ENCODE results near the gene EHBP1L1. TPM values are rescaled to one million over a fixed set of nuclear protein-coding genes. Genes with fewer than 3 reads are reported as not detected.

The EHBP1L1 gene
- total and polyA plus RNA-seq, 2 of the 13 experiments (the other 11 are each of a cell fraction or from before 2014, with no cell fraction given) = 8.3 to 10.6 TPM

DNA sequence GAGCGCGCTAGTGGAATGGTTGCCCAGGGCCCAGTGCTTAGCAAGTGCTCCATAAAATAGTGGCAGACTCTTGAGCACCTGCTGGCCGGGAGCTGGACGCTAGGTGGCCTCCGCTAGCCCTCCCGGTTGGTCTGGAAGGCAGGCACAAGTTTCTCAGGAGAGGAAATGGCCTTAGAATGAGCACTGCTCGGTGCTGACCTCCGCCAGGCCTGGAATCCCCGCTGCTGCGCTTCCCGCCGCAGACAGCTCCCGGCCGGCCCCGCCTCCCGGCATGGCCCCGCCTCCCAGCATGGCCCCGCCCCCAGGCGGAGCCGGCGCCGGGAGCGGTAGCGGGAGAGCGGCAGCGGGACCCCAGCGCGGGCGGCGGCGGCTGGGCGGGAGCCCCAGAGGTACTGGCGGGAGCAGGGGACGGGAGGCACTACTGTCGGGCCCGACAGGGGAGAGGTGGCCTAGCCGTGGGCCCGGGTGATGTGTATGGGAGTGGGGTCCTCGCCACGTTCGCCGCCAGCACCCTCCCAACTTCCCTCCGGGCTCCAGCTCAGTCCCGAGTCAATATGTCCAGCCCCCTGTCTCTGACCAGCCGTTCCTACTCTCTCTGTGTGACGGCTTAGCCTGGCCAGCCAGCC, 62.1 kb downstream of the EHBP1L1 start, which contains the start of gene SIPA1 (continued):
- TF ChIP-seq ZFY (CRISPR knock-in tag; IDR thresholded peaks at IDR 0.05) (peak; percentile 13; the same call in 1 of the 2 replicates), PHB2 (IDR thresholded peaks at IDR 0.05; ENCODE audit: partially characterized antibody) (no peak), ETS1 (CRISPR knock-in tag; IDR thresholded peaks at IDR 0.05) (no peak), ZNF441 (CRISPR knock-in tag; IDR thresholded peaks at IDR 0.05; ENCODE audit: borderline replicate concordance) (no peak), E2F1 (CRISPR knock-in tag; IDR thresholded peaks at IDR 0.05) (no peak), MIER3 (CRISPR knock-in tag; IDR thresholded peaks at IDR 0.05; ENCODE audit: borderline replicate concordance) (no peak), PLRG1 (conservative IDR thresholded peaks at IDR 0.05) (no peak), SIN3A (IDR thresholded peaks at IDR 0.05; ENCODE audit: borderline replicate concordance, low read depth, low read length) (peak; percentile 71; the same call in 1 of the 2 replicates), KLF16 (CRISPR knock-in tag; IDR thresholded peaks at IDR 0.05) (no peak), ZBTB21 (CRISPR knock-in tag; IDR thresholded peaks at IDR 0.05) (no peak), AKAP8 (CRISPR knock-in tag; IDR thresholded peaks at IDR 0.05) (peak; percentile 33; the same call in 1 of the 2 replicates), CBFB (CRISPR knock-in tag; IDR thresholded peaks at IDR 0.05) (peak; percentile 47; the same call in 1 of the 2 replicates), CSRNP1 (CRISPR knock-in tag; IDR thresholded peaks at IDR 0.05) (peak; percentile 78; the same call in 1 of the 2 replicates), ZNF253 (CRISPR knock-in tag; IDR thresholded peaks at IDR 0.05; ENCODE audit: borderline replicate concordance) (no peak), ZNF205 (CRISPR knock-in tag; IDR thresholded peaks at IDR 0.05) (no peak), FOXA3 (CRISPR knock-in tag; IDR thresholded peaks at IDR 0.05) (no peak), FOSL2 (CRISPR knock-in tag; IDR thresholded peaks at IDR 0.05) (no peak)
- TF ChIP-seq, protein P1, sequence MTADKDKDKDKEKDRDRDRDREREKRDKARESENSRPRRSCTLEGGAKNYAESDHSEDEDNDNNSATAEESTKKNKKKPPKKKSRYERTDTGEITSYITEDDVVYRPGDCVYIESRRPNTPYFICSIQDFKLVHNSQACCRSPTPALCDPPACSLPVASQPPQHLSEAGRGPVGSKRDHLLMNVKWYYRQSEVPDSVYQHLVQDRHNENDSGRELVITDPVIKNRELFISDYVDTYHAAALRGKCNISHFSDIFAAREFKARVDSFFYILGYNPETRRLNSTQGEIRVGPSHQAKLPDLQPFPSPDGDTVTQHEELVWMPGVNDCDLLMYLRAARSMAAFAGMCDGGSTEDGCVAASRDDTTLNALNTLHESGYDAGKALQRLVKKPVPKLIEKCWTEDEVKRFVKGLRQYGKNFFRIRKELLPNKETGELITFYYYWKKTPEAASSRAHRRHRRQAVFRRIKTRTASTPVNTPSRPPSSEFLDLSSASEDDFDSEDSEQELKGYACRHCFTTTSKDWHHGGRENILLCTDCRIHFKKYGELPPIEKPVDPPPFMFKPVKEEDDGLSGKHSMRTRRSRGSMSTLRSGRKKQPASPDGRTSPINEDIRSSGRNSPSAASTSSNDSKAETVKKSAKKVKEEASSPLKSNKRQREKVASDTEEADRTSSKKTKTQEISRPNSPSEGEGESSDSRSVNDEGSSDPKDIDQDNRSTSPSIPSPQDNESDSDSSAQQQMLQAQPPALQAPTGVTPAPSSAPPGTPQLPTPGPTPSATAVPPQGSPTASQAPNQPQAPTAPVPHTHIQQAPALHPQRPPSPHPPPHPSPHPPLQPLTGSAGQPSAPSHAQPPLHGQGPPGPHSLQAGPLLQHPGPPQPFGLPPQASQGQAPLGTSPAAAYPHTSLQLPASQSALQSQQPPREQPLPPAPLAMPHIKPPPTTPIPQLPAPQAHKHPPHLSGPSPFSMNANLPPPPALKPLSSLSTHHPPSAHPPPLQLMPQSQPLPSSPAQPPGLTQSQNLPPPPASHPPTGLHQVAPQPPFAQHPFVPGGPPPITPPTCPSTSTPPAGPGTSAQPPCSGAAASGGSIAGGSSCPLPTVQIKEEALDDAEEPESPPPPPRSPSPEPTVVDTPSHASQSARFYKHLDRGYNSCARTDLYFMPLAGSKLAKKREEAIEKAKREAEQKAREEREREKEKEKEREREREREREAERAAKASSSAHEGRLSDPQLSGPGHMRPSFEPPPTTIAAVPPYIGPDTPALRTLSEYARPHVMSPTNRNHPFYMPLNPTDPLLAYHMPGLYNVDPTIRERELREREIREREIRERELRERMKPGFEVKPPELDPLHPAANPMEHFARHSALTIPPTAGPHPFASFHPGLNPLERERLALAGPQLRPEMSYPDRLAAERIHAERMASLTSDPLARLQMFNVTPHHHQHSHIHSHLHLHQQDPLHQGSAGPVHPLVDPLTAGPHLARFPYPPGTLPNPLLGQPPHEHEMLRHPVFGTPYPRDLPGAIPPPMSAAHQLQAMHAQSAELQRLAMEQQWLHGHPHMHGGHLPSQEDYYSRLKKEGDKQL (CRISPR knock-in tag; IDR thresholded peaks at IDR 0.05; ENCODE audit: low read depth) = no peak

Measured in HepG2 (cell line).